NCI-H345 (cell line): ENCODE results near the gene ZNF442.
"Not testable (repeated sequence)": the region's sequence is repeated elsewhere in the genome, so short reads cannot be mapped to it uniquely, and the experiment has no call there.

Source experiments
- DNase-seq: peaks from one replicate; lab custom pipeline; 2025; lab: John Stamatoyannopoulos, UW

Gene ZNF442

DNA sequence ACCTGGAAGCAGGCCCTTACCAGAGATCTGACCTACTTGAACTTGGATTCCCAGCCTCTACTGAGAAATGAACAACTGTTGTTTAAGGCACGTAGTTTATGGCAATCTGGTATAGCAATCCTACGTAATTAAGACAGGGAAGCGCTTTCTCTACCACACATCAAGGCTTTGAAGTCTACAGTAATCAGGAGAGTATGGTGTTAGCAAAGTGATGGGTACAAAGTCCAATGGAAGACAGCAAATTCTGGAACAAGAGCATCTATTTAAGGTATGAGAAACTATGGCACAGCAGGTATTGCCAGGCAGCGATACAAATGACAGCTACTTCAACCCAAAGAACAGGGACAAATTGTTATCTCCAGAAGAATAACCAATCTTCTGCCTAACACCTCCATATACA is 35.1 kb downstream of the ZNF442 start:
- DNase-seq, result no peak

DNA sequence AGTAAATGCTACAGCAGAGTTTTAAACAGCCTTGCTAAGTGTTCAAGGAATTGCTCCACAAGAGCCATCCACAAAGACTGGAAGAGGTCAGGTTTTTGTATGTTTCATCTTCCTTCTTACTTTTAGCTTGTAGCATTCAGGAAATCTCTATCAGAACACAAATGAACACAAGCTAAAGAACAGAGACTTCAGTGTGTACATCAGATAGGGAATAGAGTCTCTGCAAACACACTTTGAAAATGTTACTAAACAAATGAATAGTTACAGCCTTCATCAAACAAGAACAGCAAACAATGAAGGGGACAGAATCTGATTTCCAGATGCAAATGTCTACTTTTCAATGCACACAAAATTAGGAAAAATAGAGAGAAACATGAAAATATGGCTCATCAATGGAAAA is 39.8 kb downstream of the ZNF442 start:
- DNase-seq, result no peak

DNA sequence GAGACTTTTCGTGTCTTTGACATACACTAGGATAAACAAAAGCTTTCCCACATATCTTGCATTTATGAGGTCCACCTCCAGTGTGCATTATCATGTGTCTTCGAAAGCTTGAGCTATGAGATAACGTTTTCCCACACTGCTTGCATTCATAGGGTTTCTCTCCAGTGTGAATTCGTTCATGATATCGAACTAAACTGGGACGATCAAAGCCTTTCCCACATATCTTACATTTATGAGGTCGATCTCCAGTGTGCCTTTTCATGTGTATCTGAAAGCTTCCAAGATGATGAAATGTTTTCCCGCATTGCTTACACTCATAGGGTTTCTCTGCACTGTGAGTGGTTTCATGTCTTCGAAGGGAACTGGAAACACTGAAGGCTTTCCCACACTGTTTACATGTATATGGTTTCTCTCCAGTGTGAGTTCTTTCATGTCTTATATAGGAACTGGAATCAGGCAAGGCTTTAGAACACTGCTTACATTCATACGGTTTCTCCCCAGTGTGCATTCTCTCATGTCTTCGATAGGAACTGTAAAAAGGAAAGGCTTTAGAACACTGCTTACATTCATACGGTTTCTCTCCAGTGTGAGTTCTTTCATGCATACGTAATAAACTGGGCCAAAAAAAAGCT is 46.6 kb downstream of the ZNF442 start:
- no peak for DNase-seq

DNA sequence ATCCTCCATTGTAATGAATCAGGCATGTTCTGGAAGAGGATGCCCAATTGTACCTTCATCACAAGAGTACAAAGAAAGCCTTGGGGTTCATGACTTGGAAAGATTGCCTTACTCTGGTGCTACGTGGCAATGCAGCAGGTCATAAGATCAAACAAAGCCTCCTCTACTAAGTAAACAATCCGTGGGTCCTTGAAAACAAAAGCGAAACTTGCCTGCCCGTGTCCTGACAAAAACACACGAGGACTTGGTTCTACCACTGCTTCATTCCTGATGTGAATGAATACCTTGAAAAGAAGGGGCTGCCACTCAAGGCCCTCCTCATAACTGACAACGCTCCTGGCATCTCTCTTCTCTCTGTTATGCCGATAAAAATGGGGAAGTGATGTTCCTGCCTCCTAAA is 50.9 kb downstream of the ZNF442 start:
- no peak for DNase-seq

DNA sequence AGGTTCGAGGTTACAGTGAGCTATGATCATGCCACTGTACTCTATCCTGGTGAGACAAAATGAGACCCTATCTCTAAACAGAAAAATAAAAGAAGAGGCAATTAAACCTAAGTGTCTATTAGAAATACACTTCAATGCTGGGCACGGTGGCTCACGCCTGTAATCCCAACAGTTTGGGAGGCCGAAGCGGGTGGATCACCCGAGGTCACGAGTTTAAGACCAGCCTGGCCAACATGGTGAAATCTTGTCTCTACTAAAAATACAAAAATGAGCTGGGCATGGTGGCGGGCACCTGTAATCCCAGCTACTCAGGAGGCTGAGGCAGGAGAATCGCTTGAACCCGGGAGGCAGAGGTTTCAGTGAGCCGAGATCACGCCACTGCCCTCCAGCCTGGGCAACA is 56.6 kb downstream of the ZNF442 start:
- not testable (repeated sequence) for DNase-seq
